GM18508 (cell line): Measurements from ENCODE around the gene UMOD.

Experiments used
- ATAC-seq: cut with Tn5 transposase; IDR thresholded peaks from one replicate; pipeline ENCODE4 v1.9.1; 2021; ENCODE audit warnings: moderate number of reproducible peaks; ENCODE audit not compliant: insufficient read depth, unreplicated experiment

The UMOD gene

DNA sequence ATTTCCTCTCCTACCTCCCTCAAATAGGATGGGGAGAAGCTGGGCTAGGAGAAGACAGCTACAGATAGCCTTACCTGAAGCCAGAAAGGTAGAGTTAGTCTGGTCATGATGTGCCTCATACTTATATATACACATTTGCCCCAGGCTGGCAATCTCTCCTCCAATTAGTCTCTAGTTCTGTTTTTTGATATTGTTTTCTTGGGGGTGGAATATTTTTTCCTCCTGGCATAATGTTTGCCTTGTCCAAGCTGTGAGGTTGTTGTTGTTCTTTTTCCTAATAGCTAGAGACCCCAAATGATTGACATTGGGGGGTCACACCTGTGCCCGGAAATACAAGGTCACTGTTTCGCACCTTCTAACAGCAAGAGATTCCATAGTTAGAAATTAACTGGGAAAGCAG is at the start of gene UMOD:
TSS of gene UMOD (minus strand) at position 101 of the 400 bp plus-strand sequence. CDS start 1,978 bp downstream, outside the sequence.
- ATAC-seq: no peak

GRCh38 chr16:20401475-20402016 is 49.0 kb upstream of the UMOD start:
- ATAC-seq: no peak

GRCh38 chr16:20401066-20401465 is 48.6 kb upstream of the UMOD start:
- no peak for ATAC-seq

- ATAC-seq: no peak
Measured at GRCh38 chr16:20399185-20399584, 46.7 kb upstream of the UMOD start.

- no peak for ATAC-seq
Measured at GRCh38 chr16:20398603-20399002, 46.1 kb upstream of the UMOD start.

DNA sequence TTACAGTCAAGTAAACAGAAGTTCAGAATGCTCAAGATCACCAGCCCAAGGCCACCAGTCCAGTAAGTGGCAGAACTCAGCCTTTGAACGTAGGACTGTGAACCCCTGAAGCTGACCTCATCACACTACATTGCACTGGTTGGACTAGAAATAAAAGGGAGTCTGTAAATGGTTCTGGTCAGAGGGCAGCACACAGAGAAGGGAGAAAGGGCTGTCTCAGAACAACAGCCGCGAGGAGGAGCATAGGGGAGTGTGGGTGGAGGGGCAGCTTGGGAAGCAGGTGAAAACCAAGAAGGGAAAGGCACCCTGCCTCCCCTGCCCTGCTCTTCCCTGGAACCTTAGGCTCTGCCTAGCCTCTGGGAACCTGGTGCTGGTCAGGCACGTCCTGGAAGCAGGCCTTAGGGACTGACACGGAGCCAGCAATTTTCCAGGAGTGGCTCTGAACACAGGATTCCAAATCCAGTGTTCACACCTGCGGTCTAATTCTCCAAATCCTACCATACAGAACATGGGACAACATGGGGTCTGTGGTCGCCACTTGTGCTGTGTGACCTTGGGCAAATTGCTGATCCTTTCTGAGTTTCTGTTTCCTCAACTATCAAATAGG is 45.1 kb upstream of the UMOD start:
- no peak for ATAC-seq

DNA sequence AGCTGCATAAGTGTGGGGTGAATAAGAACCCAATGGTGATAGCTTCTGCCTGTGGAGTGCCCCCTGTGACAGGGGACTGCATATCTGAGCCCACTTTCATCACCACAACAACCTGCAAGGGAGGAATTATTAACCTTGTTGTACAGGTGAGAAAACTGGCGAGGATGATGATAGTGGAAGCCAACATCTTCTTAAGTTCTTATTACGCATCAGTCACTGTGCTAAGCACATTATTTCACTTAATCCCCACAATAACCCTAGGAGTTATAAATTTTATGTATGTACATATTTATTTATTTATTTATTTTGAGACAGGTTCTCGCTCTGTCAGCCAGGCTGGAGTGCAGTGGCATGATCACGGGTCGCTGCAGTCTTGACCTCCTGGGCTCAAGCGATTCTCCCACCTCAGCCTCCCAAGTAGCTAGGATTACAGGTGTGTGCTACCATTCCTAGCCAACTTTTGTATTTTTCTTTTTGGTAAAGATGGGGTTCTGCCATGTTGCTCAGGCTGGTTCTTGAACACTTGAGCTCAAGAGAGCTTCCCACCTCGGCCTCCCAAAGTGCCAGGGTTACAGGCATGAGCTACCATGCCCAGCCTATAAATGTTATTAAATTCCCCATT is 44.4 kb upstream of the UMOD start:
- no peak for ATAC-seq

DNA sequence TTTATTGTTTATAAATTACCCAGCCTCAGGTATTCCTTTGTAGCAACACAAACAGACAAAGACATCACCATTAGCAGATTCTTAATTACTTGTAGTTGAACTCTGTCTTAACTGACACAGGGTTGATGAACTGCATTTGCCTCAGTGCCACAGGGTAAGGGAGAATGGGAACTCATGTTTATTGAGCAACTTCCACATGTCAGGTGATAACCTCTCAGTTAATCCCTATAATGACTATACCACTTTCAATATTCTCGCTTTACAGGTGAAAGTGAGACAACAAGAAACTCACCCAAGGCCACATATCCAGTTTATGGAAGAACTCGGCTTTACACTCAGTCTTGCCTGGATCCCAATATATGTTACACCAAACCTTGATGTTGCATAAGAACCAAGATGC is 43.4 kb upstream of the UMOD start:
- no peak for ATAC-seq

DNA sequence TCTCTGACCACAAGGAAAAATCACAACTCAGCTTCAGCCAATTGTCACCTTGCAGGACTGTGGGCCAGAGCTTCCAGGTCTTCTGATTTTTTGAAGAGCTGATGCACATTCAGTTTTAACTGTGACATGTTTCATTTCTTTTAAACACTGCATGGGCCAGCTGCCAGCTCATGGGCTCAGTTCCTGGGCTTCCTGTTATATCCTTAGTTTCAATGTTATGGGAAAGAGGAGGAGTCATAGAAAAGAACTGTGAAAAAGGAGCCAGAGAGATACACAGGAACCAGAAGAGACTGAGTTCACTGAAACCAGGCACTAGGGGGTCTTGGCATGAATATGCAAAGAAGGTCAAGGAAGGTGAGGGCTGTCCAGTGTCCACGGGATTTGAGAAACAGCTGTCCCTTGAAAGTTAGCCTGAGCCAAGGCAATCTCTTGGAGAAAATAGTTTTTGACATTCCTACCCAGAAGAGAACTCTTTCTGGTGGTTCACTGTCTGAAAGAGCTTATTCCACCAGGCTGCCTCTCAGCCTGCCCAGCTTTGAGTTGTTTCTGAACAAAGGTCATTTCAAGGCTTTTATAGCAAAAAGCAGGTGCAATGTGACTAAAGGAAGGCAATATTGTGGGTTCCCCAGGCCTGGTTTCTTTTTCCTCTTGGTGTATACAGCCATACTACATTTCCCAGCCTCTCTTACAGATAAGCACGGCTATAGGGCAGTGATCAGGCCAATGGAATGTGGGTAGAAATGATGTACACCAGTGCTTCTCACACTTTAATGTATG is 41.5 kb upstream of the UMOD start:
- ATAC-seq: no peak

DNA sequence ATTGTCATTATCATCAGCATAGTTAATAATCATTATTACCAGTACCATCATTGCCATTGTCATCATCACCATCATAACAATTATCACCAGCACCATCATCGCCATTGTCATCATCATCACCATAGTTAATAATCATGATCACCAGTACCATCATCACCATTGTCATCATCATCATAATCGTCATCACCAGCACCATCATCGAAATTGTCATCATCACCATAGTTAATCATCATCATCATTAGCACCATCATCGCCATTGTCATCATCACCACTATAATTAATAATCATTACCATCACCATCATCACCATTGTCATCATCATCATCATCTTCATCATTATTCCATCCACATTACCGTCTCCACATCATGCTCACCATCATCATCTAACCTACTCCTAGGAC is 38.5 kb upstream of the UMOD start:
- ATAC-seq: no peak

DNA sequence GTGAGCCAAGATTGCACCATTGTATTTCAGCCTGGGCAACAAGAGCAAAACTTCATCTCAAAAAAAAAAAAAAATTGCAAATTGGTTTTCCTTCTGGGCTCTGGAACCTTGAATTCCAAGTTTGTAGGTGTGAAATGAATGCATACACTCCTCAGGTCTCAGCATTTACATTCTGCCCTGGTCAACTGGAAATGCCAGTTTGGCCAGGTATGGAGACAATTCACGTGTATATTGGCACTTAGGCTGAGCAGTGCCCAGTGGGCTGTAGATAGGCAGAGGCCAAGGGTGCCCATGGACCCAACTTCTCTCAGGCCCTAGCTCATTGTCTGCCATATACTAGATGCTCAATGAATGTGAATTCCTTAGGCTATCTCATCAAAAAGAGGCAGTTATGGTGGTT is 36.3 kb upstream of the UMOD start:
- ATAC-seq: no peak

DNA sequence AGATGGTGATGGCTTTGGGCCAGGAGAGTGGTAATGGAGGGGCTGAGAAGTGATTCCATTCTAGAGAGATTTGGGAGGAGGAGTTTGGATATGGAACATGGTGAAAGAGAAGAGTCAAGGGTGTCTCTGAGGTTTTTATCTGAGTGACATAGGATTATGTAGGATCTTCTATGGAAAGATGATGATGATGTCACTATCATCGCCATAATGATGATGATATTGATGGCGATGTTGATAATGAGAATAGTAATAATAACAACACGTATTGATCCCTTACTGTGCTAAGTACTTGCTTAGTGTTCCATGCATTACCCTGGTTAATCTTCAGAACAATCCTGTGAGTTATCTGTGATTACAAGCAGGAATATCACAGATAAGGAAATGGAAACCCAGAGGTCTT is 35.5 kb upstream of the UMOD start:
- ATAC-seq: no peak

DNA sequence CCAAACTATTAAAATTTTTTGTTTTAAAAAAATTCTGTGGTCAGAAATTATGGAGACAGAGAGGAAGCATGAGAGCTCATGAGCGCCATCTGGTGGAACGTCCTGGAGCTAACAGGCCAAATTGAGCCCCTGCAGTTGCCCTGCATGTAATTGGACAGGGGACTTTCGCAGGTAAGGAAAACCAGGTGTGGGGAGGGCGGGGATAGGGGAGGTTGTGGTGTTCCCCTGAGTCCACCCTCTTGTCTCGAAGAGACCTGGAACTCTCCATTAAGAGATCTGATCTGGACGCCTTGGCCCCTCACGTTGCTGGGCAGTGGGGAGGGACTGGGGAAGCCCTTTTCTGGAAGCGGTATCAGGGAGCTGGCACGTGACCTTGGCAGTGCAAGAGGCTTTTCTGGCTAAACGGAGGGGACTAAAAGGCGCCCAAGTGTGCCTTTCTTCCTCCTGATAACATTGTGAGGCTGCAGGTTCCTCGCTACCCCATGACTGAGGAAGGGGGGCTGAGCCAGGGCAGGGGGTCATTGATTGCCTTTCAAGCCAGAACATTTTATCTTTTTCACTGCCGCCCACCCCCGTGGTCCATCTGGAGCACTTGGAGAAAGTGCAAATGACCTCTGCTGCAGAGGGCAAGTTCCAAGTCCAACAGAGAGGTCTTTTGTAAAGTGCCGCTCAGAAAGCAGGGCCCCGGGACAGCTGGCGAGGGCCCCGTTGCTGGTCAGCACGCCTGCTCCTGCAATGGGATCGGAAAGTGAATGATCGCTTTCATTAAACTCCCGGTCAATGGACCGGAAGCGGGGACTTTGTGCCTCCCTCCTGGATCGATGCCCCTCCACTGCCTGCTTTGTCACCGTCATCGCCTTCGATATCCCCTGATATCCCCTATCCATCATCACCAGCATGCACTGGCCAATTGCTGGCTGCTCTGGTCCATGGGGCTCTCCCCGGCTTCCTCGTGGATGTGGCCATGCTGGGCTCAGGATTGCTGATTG is 33.6 kb upstream of the UMOD start:
- no peak for ATAC-seq

DNA sequence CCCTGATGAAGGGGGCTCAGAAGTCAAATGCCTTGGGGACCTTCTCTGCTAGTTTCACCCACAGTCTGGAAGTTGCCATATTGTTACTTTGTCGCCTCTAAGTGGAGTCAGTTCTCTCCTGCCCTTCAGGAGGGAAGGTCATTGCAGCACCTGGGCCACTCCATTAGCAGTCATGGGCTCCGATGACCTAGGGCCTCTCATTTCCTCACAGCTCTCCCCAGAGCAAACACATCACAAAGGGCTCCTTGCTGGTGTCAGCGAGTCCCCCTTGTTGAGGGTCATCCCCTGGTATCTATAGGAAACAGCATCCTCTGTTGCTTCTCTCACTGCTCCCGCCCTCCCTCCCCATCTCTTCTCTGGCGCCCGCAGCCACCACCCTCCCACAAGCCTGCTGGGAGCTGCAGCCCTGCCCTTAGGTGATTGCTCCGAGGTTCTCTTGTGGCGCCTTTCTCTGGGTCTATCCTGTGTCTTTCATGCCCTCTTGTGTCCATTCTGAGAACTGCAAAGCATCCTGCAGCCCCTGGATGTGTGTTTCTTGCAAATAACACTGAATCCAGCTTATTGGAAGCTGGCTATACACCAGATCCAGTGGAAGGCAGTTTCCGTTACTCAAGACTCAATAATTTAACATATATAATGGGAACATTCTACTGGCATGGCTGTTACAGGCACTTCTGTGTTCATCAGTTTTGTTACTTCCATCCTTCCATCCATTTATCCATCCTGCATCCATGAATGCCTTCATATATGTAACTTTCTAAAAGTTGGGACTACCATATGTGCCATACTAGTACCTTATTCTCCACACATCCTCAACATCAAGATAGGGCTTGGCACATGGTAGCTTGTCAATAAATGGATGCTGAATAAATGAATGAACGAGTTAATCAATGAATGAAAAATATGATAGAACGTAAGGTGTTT is 30.9 kb upstream of the UMOD start:
- ATAC-seq: no peak

DNA sequence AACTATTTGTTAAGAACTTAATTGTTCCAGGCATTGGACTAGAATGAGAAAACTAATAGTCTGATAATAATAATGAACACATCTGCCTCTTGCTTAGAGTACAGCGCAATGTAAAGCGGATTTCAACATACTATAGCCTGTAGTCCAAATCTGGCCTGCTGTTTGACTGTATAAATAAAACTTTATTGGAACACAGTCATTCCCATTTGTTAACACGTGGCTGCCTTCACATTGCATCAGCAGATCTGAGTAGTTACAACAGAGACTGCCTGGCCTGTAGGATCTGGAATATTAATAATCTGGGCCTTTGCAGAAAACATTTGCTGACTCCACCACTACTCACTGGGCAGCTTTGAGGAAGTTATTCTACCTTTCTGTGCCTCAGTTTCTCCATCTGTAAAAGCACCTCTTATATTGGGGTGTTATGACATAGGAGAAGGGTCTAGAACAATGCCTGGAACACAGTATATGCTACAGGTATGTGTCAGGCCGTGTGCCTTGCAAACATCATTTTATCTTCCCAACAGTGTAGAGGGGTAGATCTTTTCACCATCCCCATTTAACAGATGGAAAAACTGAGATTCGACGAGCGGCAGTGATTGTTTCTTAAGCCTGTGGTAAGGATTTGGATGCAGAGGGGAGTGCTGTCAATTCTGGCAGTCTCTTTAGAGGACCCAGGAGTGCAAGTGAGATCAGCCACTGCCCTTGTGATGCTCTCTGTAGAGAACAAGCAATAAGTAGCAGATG is 29.9 kb upstream of the UMOD start:
- no peak for ATAC-seq

- ATAC-seq: no peak
Measured at GRCh38 chr16:20380782-20381181, 28.3 kb upstream of the UMOD start.

- no peak for ATAC-seq
Measured at GRCh38 chr16:20377181-20377580, 24.7 kb upstream of the UMOD start.

- no peak for ATAC-seq
Measured at GRCh38 chr16:20372701-20373100, 20.2 kb upstream of the UMOD start.
